Esophagus (tissue), 2 donors: Measurements from ENCODE around the gene UBE2F. TPM values are rescaled to one million over a fixed set of nuclear protein-coding genes. Genes with fewer than 3 reads are reported as not detected.
"Not testable (repeated sequence)": the region's sequence is repeated elsewhere in the genome, so short reads cannot be mapped to it uniquely, and the experiment has no call there.

ENCODE experiments used
- H3K27ac ChIP-seq, 2 donors: one replicate each; pipeline ENCODE4 v1.5.1; 2013; ENCODE audit warnings: low read depth in 2 of 2, mild to moderate bottlenecking in 2 of 2, inconsistent platforms in 1 of 2, low read length in 1 of 2, moderate library complexity in 1 of 2
- H3K27me3 ChIP-seq, 2 donors: one replicate each; pipeline ENCODE4 v1.6.1; 2013; ENCODE audit warnings: low read length in 2 of 2, control low read depth in 1 of 2, mild to moderate bottlenecking in 1 of 2; ENCODE audit not compliant: insufficient read depth in 2 of 2, control insufficient read depth in 1 of 2
- H3K36me3 ChIP-seq, 2 donors: one replicate each; pipeline ENCODE4 v1.6.1; 2013; ENCODE audit warnings: low read length in 1 of 2; ENCODE audit not compliant: control insufficient read depth in 2 of 2, insufficient read depth in 2 of 2
- H3K4me1 ChIP-seq, 2 donors: one replicate each; pipeline ENCODE4 v1.6.1; 2013; ENCODE audit warnings: low read length in 1 of 2; ENCODE audit not compliant: control insufficient read depth in 2 of 2, insufficient read depth in 2 of 2
- H3K4me3 ChIP-seq, 2 donors: one replicate each; pipeline ENCODE4 v1.5.1; 2013; ENCODE audit warnings: low read length in 2 of 2, mild to moderate bottlenecking in 2 of 2, low read depth in 1 of 2, moderate library complexity in 1 of 2
- H3K9me3 ChIP-seq, 2 donors: one replicate each; pipeline ENCODE4 v1.6.1; 2013; ENCODE audit warnings: mild to moderate bottlenecking in 2 of 2, low read depth in 1 of 2, low read length in 1 of 2, moderate library complexity in 1 of 2; ENCODE audit not compliant: control insufficient read depth in 2 of 2, insufficient read depth in 1 of 2
- WGBS, 2 donors: extraction: QIAGEN DNeasy Blood & Tissue Kit; methylation state at CpG; one replicate each; pipeline ENCODE4 v1.1.7; 2013; 5-methylcytosine and 5-hydroxymethylcytosine counted together
- polyA plus RNA-seq, 2 donors: library from polyadenylated mRNA; stranded (reverse); fragments of 200-250 nt; gene quantifications; one replicate each; pipeline ENCODE4 v1.2.3, GENCODE V29; 2013
- donor health status: healthy with polysubstance abuse.
- donor health status: Bipolar disorder and iron deficiency.

UBE2F gene
- polyA plus RNA-seq, 2 donors = 45.5 to 52.3 TPM

DNA sequence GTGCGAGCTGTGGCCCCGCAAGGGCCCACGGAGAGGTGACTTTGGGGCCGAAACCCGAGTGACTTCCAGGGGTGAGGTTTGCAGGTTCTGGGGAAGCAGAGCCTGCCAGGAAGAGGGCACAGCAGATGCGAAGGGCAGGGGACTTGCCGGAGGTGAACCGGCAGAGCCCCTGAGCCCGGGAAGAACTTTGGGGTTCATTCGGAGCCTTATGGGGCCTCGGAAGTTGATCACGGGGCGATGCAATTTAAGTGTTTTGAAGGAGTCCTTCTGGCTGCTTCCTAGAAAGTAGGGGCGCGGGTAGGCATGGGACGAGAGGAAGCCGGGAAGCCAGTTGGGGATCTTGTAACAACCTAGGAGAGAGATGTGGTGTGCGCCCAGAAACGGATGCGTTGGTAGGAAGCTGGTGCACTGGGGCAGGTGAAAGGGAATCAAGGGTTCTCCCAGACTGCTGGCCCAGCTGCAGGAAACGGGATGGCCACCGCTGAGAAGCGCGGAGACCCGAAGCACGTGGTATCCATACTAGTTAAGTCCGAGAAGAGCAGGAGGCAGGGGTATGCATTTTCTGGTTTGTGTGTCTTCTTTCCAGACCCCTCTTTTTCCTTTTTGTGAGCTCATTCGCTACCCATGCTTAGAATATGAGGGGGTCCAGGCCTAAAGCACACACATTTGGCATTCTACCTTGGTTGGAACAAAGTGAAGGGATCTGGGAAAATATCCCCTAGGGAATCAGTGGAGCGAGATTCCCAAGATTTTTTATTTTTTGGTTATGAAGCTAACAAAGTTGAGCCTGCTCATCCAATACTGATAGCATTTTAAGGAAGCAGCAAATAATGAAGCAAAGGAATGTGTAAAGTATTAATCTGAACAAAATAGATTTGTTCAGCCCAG lies 94.7 kb downstream of the UBE2F start:
- Histone ChIP-seq H3K27ac (peak overlapping the region; percentile 65 to 86), H3K9me3 (no peaks in the 10 kb centered on the region), H3K4me1 (no peaks in the 10 kb centered on the region), H3K27me3 (no peaks in the 10 kb centered on the region), H3K4me3 (peak overlapping the region; percentile 77 to 81), H3K36me3 (peaks cover 0 to 4% of the 10 kb centered on the region in 2 donors)
- 3% methylated on average over 29 of the region's 29 CpGs for WGBS, 2 donors

GRCh38 chr2:238063414-238064189 lies 96.8 kb downstream of the UBE2F start:
- WGBS, 2 donors = 86 to 94% methylated on average over 8 of the region's 8 CpGs
- peaks cover 0 to 4% of the 10 kb centered on the region in 2 donors for H3K36me3 ChIP-seq
- H3K27me3 ChIP-seq = no peaks in the 10 kb centered on the region
- no peaks in the 10 kb centered on the region for H3K9me3 ChIP-seq
- H3K4me1 ChIP-seq = no peaks in the 10 kb centered on the region
- no peak overlapping the region for H3K27ac ChIP-seq
- H3K4me3 ChIP-seq = no peak overlapping the region

DNA sequence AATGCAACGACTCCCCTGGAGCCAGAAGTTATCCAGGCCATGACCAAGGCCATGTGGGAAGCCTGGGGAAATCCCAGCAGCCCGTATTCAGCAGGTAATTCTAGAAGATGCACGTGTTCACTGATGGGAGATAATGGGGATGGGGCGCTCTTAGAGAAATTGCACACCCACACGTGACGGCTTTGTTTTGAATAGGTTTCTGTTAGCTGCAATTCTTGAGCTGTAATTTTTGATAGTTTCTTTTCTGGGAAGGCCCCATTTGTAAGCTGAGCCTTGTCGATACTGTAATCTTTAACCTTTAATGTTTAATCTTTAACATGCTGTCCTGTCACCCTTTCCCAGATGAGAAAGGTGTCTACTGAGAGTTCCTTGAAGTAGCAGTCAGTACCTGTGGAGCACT lies 97.6 kb downstream of the UBE2F start:
- Histone ChIP-seq H3K36me3 (peaks cover under 1 to 6% of the 10 kb centered on the region in 2 donors), H3K27ac (no peak overlapping the region)

GRCh38 chr2:238065071-238065846 lies 98.4 kb downstream of the UBE2F start:
- peaks cover 3 to 10% of the 10 kb centered on the region in 2 donors for H3K36me3 ChIP-seq
- no peaks in the 10 kb centered on the region for H3K4me1 ChIP-seq
- 79 to 86% methylated on average over 18 of the region's 18 CpGs for WGBS, 2 donors
- no peaks in the 10 kb centered on the region for H3K9me3 ChIP-seq
- no peak overlapping the region for H3K4me3 ChIP-seq
- H3K27me3 ChIP-seq = no peaks in the 10 kb centered on the region
- H3K27ac ChIP-seq = no peak overlapping the region

More for the DNA sequence above, 97.6 kb downstream of the UBE2F start:
- no peak overlapping the region for H3K4me3 ChIP-seq
- H3K4me1 ChIP-seq = no peaks in the 10 kb centered on the region
- 68 to 89% methylated on average over 7 of the region's 7 CpGs for WGBS, 2 donors
- H3K27me3 ChIP-seq = no peaks in the 10 kb centered on the region
- no peaks in the 10 kb centered on the region for H3K9me3 ChIP-seq

- Histone ChIP-seq H3K4me3 (no peak overlapping the region), H3K27me3 (no peaks in the 10 kb centered on the region), H3K4me1 (no peaks in the 10 kb centered on the region), H3K27ac (no peak overlapping the region), H3K9me3 (no peaks in the 10 kb centered on the region), H3K36me3 (peaks cover 3 to 10% of the 10 kb centered on the region in 2 donors)
- 87 to 90% methylated on average over 9 of the region's 9 CpGs for WGBS, 2 donors
Measured at GRCh38 chr2:238066218-238066617, 99.4 kb downstream of the UBE2F start.

GRCh38 chr2:238066718-238067117 lies 99.9 kb downstream of the UBE2F start:
- H3K27ac ChIP-seq, H3K27me3 ChIP-seq, H3K4me1 ChIP-seq, H3K9me3 ChIP-seq, H3K36me3 ChIP-seq, H3K4me3 ChIP-seq: not testable (repeated sequence)
- WGBS, 2 donors = 95 to 96% methylated on average over 7 of the region's 7 CpGs

GRCh38 chr2:238067939-238068338 lies 101.1 kb downstream of the UBE2F start:
- H3K27me3 ChIP-seq = no peaks in the 10 kb centered on the region
- H3K36me3 ChIP-seq = peaks cover 3 to 10% of the 10 kb centered on the region in 2 donors
- 91 to 93% methylated on average over 7 of the region's 7 CpGs for WGBS, 2 donors
- H3K9me3 ChIP-seq = no peaks in the 10 kb centered on the region
- no peaks in the 10 kb centered on the region for H3K4me1 ChIP-seq
- H3K27ac ChIP-seq = no peak overlapping the region
- no peak overlapping the region for H3K4me3 ChIP-seq

DNA sequence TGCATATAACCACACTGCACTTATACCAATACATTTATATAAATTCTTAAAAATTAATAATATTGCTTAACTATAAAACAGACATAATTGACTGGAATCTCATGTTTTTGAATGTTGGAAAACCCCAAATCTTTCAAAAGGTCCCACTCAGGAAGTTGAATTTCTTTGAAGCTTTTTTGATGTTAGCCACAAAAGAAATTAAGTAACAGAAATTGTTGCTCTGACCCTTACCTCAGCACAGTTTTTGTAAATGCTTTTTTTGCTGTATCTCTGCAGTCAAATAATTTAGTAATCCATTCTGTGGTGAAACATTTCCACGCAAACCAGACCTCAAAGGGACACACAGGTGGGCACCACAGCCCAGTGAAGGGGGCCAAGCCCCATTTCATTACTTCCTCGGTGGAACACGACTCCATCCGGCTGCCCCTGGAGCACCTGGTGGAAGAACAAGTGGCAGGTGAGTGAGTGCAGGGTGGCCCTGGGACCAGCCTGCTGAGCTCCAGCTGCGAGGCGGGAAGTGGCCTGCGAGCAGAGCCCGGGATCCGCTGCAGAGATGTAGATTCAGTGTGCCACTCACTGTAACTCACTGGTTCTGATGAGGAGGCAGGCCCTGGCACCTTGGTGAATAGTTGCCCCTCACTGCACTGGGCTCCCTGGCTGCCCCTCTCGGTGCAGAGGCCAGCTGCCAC lies 102.4 kb downstream of the UBE2F start:
- no peaks in the 10 kb centered on the region for H3K4me1 ChIP-seq
- H3K4me3 ChIP-seq = no peak overlapping the region
- H3K27me3 ChIP-seq = no peaks in the 10 kb centered on the region
- no peaks in the 10 kb centered on the region for H3K9me3 ChIP-seq
- WGBS, 2 donors = 83 to 90% methylated on average over 10 of the region's 10 CpGs
- H3K27ac ChIP-seq = no peak overlapping the region
- H3K36me3 ChIP-seq = peaks cover 3 to 10% of the 10 kb centered on the region in 2 donors

- 90 to 94% methylated on average over 9 of the region's 9 CpGs for WGBS, 2 donors
- H3K27me3 ChIP-seq = no peaks in the 10 kb centered on the region
- H3K4me1 ChIP-seq = no peaks in the 10 kb centered on the region
- H3K27ac ChIP-seq = no peak overlapping the region
- peaks cover 3 to 10% of the 10 kb centered on the region in 2 donors for H3K36me3 ChIP-seq
- H3K9me3 ChIP-seq = no peaks in the 10 kb centered on the region
- H3K4me3 ChIP-seq = no peak overlapping the region
Measured at GRCh38 chr2:238069877-238070276, 103.1 kb downstream of the UBE2F start.
